Measurements from ENCODE around the gene GLB1L3.

GLB1L3 gene

DNA sequence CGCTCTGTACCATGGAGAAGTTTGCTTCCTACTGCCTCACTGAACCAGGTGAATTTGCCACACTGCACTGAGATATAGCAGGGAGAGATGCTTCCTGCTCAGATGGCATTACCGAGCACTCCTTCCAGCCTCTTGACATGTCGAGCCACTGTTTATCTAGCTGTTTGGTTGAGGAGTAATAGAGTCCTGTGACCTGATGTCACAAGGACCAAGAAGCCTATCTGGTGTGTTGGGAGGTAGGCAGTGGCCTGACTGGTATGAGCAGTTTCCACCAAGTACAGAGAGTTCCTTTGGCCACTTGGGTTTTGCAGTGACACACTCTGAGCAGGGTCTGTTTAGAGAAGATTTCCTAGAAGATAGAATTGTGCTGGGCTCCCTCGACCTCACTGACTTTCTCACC, 17.6 kb upstream of the GLB1L3 start:
- H3K4me1 ChIP-seq (ENCODE audit: control insufficient read depth, insufficient read depth, low read length), result no peaks in the 10 kb centered on the region
- ChIA-PET POLR2A (no interaction called here), CTCF (no interaction called here)
- H3K4me3 ChIP-seq (ENCODE audit: low read depth, low read length), result no peak overlapping the region
- peaks cover 0 to 66% of the 10 kb centered on the region in 2 experiments; a peak in 1 of 3 replicates for H3K36me3 ChIP-seq (ENCODE audit: control insufficient read depth in 2 of 2, insufficient read depth in 1 of 2, low read length in 2 of 2)
- no peak overlapping the region for H3K27ac ChIP-seq (ENCODE audit: extremely low read depth, low read depth, low read length)
- TF ChIP-seq, protein P1, sequence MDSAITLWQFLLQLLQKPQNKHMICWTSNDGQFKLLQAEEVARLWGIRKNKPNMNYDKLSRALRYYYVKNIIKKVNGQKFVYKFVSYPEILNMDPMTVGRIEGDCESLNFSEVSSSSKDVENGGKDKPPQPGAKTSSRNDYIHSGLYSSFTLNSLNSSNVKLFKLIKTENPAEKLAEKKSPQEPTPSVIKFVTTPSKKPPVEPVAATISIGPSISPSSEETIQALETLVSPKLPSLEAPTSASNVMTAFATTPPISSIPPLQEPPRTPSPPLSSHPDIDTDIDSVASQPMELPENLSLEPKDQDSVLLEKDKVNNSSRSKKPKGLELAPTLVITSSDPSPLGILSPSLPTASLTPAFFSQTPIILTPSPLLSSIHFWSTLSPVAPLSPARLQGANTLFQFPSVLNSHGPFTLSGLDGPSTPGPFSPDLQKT (IDR thresholded peaks at IDR 0.05; ENCODE audit: borderline replicate concordance, low read depth, low read length), result no peak
- TF ChIP-seq ZFP3 (tag by site-specific recombination; IDR thresholded peaks at IDR 0.05; ENCODE audit: low read depth) (no peak), ZNF830 (tag by site-specific recombination; IDR thresholded peaks at IDR 0.05; ENCODE audit: low read depth) (no peak), GLI4 (tag by site-specific recombination; IDR thresholded peaks at IDR 0.05) (no peak), ZNF423 (tag by site-specific recombination; IDR thresholded peaks at IDR 0.05) (no peak)
- TF ChIP-seq, protein P2, sequence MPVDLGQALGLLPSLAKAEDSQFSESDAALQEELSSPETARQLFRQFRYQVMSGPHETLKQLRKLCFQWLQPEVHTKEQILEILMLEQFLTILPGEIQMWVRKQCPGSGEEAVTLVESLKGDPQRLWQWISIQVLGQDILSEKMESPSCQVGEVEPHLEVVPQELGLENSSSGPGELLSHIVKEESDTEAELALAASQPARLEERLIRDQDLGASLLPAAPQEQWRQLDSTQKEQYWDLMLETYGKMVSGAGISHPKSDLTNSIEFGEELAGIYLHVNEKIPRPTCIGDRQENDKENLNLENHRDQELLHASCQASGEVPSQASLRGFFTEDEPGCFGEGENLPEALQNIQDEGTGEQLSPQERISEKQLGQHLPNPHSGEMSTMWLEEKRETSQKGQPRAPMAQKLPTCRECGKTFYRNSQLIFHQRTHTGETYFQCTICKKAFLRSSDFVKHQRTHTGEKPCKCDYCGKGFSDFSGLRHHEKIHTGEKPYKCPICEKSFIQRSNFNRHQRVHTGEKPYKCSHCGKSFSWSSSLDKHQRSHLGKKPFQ (tag by site-specific recombination; IDR thresholded peaks at IDR 0.05), result no peak
- no peaks in the 10 kb centered on the region for H3K9me3 ChIP-seq (ENCODE audit: control insufficient read depth, insufficient read depth, low read depth, low read length)

DNA sequence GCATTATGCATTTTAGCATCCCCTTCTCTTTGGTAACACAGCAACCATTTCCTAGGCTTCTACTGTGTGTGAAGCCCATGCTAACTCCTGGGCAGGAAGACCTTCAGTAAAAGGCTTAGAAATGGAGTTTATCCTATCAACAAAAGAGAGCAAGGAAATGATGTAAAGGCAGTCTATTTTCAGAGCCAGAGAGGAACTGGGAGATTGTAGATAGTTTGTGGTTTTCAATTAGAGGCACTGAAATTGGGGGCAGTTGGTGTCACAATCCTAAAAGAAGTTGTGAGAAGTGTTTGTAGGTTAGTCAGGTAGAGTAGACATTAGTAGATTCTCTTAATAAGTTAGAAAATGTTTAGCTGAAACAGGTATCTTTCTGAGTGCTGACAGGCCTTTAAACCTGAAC, 15.7 kb upstream of the GLB1L3 start:
- CTCF ChIA-PET, result interaction anchor here (2.2 kb wide), 1 partner anchor 14 kb away, joined by 35 read pairs; the partner anchor contains the start of gene GLB1L3

More for the DNA sequence above, 15.7 kb upstream of the GLB1L3 start:
- POLR2A ChIA-PET, result no interaction called here
- TF ChIP-seq ZIC2 (tag by site-specific recombination; IDR thresholded peaks at IDR 0.05) (no peak), ZNF10 (tag by site-specific recombination; IDR thresholded peaks at IDR 0.05) (no peak), BCL11A (tag by site-specific recombination; IDR thresholded peaks at IDR 0.05; ENCODE audit: low read depth) (no peak), ZFHX2 (tag by site-specific recombination; conservative IDR thresholded peaks at IDR 0.05) (no peak), ZNF660 (tag by site-specific recombination; IDR thresholded peaks at IDR 0.05) (no peak), ZNF664 (tag by site-specific recombination; IDR thresholded peaks at IDR 0.05) (no peak), BCL11B (tag by site-specific recombination; IDR thresholded peaks at IDR 0.05; ENCODE audit: low read depth) (no peak), ZFP69B (tag by site-specific recombination; IDR thresholded peaks at IDR 0.05) (no peak), MYNN (tag by site-specific recombination; IDR thresholded peaks at IDR 0.05; ENCODE audit: borderline replicate concordance) (no peak), ZNF571 (tag by site-specific recombination; IDR thresholded peaks at IDR 0.05) (no peak), ZNF843 (tag by site-specific recombination; IDR thresholded peaks at IDR 0.05) (no peak), ZFP3 (tag by site-specific recombination; IDR thresholded peaks at IDR 0.05; ENCODE audit: low read depth) (no peak), ZNF394 (tag by site-specific recombination; IDR thresholded peaks at IDR 0.05; ENCODE audit: borderline replicate concordance) (no peak), KLF16 (tag by site-specific recombination; IDR thresholded peaks at IDR 0.05) (no peak), GLI2 (tag by site-specific recombination; IDR thresholded peaks at IDR 0.05; ENCODE audit: borderline replicate concordance, low read depth) (no peak)
- TF ChIP-seq, protein P3, sequence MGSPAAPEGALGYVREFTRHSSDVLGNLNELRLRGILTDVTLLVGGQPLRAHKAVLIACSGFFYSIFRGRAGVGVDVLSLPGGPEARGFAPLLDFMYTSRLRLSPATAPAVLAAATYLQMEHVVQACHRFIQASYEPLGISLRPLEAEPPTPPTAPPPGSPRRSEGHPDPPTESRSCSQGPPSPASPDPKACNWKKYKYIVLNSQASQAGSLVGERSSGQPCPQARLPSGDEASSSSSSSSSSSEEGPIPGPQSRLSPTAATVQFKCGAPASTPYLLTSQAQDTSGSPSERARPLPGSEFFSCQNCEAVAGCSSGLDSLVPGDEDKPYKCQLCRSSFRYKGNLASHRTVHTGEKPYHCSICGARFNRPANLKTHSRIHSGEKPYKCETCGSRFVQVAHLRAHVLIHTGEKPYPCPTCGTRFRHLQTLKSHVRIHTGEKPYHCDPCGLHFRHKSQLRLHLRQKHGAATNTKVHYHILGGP (tag by site-specific recombination; IDR thresholded peaks at IDR 0.05), result no peak
- TF ChIP-seq, protein P4, sequence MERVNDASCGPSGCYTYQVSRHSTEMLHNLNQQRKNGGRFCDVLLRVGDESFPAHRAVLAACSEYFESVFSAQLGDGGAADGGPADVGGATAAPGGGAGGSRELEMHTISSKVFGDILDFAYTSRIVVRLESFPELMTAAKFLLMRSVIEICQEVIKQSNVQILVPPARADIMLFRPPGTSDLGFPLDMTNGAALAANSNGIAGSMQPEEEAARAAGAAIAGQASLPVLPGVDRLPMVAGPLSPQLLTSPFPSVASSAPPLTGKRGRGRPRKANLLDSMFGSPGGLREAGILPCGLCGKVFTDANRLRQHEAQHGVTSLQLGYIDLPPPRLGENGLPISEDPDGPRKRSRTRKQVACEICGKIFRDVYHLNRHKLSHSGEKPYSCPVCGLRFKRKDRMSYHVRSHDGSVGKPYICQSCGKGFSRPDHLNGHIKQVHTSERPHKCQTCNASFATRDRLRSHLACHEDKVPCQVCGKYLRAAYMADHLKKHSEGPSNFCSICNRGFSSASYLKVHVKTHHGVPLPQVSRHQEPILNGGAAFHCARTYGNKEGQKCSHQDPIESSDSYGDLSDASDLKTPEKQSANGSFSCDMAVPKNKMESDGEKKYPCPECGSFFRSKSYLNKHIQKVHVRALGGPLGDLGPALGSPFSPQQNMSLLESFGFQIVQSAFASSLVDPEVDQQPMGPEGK (tag by site-specific recombination; IDR thresholded peaks at IDR 0.05), result no peak
- TF ChIP-seq, protein P5, sequence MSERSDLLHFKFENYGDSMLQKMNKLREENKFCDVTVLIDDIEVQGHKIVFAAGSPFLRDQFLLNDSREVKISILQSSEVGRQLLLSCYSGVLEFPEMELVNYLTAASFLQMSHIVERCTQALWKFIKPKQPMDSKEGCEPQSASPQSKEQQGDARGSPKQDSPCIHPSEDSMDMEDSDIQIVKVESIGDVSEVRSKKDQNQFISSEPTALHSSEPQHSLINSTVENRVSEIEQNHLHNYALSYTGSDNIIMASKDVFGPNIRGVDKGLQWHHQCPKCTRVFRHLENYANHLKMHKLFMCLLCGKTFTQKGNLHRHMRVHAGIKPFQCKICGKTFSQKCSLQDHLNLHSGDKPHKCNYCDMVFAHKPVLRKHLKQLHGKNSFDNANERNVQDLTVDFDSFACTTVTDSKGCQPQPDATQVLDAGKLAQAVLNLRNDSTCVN (tag by site-specific recombination; optimal IDR thresholded peaks at IDR 0.05), result no peak
- TF ChIP-seq, protein P6, sequence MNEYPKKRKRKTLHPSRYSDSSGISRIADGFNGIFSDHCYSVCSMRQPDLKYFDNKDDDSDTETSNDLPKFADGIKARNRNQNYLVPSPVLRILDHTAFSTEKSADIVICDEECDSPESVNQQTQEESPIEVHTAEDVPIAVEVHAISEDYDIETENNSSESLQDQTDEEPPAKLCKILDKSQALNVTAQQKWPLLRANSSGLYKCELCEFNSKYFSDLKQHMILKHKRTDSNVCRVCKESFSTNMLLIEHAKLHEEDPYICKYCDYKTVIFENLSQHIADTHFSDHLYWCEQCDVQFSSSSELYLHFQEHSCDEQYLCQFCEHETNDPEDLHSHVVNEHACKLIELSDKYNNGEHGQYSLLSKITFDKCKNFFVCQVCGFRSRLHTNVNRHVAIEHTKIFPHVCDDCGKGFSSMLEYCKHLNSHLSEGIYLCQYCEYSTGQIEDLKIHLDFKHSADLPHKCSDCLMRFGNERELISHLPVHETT (tag by site-specific recombination; IDR thresholded peaks at IDR 0.05), result no peak
- no peak overlapping the region for H3K27ac ChIP-seq (ENCODE audit: extremely low read depth, low read depth, low read length)
- H3K4me3 ChIP-seq (ENCODE audit: low read depth, low read length), result no peak overlapping the region
- peaks cover 0 to 73% of the 10 kb centered on the region in 2 experiments; a peak in 2 of 3 replicates for H3K36me3 ChIP-seq (ENCODE audit: control insufficient read depth in 2 of 2, insufficient read depth in 1 of 2, low read length in 2 of 2)
- no peaks in the 10 kb centered on the region for H3K4me1 ChIP-seq (ENCODE audit: control insufficient read depth, insufficient read depth, low read length)
- H3K9me3 ChIP-seq (ENCODE audit: control insufficient read depth, insufficient read depth, low read depth, low read length), result no peaks in the 10 kb centered on the region
